ENCODE data around the gene TRMT13. TPM values are rescaled to one million over a fixed set of nuclear protein-coding genes. Genes with fewer than 3 reads are reported as not detected.

The TRMT13 gene
- polyA plus RNA-seq, 1 experiment: 6.2 TPM

DNA sequence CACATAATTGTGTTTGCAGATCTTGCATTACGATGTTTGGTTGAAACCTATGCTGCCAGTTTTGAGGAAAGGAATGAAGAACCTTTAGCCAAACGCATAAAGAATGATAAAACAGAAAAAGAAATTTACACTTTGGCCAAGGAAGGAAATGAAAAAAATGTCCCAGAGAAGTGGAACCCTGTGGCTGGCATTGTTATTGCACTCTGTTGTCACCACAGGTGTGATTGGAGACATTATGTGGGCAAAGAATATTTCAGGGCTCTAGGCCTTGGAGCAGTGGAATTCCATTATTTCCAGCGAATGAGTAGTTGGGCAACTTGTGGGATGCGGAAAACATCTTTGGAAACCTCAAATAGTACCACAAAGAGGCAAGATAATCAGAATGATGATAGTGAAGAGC, 14.9 kb downstream of the TRMT13 start:
- Histone ChIP-seq H3K4me3 (ENCODE audit: low read depth, low read length) (no peak overlapping the region), H3K27me3 (ENCODE audit: control insufficient read depth, insufficient read depth, low read length) (no peaks in the 10 kb centered on the region), H3K36me3 (ENCODE audit: control insufficient read depth, insufficient read depth, low read length) (peaks cover 3% of the 10 kb centered on the region)
- no peak for DNase-seq (ENCODE audit: low read depth)
- TF ChIP-seq, protein P1, sequence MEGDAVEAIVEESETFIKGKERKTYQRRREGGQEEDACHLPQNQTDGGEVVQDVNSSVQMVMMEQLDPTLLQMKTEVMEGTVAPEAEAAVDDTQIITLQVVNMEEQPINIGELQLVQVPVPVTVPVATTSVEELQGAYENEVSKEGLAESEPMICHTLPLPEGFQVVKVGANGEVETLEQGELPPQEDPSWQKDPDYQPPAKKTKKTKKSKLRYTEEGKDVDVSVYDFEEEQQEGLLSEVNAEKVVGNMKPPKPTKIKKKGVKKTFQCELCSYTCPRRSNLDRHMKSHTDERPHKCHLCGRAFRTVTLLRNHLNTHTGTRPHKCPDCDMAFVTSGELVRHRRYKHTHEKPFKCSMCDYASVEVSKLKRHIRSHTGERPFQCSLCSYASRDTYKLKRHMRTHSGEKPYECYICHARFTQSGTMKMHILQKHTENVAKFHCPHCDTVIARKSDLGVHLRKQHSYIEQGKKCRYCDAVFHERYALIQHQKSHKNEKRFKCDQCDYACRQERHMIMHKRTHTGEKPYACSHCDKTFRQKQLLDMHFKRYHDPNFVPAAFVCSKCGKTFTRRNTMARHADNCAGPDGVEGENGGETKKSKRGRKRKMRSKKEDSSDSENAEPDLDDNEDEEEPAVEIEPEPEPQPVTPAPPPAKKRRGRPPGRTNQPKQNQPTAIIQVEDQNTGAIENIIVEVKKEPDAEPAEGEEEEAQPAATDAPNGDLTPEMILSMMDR (IDR thresholded peaks at IDR 0.05; ENCODE audit: insufficient read depth, low read depth, low read length): no peak
- ChIA-PET CTCF (interaction anchor here (0.6 to 0.9 kb wide), 2 partner anchors 9 to 105 kb away, joined by 3 read pairs; no protein-coding TSS in a partner anchor), POLR2A (no interaction called here)

DNA sequence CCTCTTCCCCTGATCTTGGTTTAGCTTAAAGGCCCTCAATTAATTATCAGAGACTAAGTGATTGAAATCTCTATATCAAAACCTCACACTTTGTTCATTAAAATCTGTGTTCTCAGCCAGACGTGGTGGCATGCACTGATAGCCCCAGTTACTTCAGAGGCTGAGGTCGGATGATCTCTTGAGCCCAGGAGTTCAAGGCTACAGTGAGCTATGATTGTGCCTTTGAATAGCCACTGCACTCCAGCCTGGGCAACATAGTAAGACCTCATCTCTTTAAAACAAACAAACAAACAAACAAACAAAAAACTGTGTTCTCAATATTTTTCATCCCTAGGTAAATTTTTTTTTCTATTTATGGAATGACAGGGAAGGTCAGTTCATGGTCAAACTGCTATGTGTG, 18.7 kb downstream of the TRMT13 start:
- Histone ChIP-seq H3K4me3 (ENCODE audit: low read depth, low read length) (no peak overlapping the region), H3K27me3 (ENCODE audit: control insufficient read depth, insufficient read depth, low read length) (no peaks in the 10 kb centered on the region), H3K36me3 (ENCODE audit: control insufficient read depth, insufficient read depth, low read length) (peaks cover 3% of the 10 kb centered on the region)
- DNase-seq (ENCODE audit: low read depth): no peak
- POLR2A ChIA-PET: no interaction called here
- TF ChIP-seq, protein P1 (IDR thresholded peaks at IDR 0.05; ENCODE audit: insufficient read depth, low read depth, low read length): no peak
- CTCF ChIA-PET: no interaction called here

DNA sequence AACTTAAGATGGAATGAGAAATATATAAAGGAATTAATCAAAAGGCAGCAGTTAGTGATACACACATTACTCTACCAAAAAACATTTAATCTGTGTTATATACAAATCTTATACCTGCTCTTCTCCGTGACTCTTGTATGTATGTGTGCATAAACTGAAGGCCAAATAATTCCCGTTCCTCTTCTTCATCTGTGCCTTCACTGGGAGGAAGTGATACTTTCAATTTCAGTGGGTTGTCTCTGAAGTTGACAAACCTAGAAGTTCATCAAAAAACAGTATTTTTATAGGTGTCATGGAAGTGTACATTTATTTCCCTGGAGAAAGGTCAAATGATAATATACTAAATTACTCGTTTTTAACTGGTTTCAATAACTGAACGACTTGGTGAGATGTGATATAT, 19.3 kb downstream of the TRMT13 start:
- TF ChIP-seq, protein P1 (IDR thresholded peaks at IDR 0.05; ENCODE audit: insufficient read depth, low read depth, low read length): no peak
- POLR2A ChIA-PET: no interaction called here

DNA sequence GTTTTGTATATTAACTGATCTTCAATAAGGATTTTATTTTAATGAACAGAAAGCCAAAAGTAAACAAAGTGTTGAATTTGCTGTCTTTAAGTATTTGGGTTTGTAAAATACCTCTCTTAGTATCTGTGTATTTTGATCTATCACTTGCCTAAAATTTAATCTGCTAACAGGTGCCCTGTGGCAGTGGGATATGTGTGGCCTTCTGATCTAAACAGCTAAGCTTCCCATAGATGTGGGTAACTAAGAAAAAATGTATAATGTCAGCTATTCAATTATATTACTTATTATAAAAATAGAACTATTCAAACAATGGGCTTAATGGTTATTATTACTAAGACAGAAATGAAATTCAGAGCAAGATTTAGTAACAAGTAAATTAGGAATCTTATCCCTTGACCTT, 29.9 kb downstream of the TRMT13 start:
- TF ChIP-seq, protein P1 (IDR thresholded peaks at IDR 0.05; ENCODE audit: insufficient read depth, low read depth, low read length): no peak
- H3K27me3 ChIP-seq (ENCODE audit: control insufficient read depth, insufficient read depth, low read length): no peaks in the 10 kb centered on the region

More for the DNA sequence above, 19.3 kb downstream of the TRMT13 start:
- CTCF ChIA-PET: no interaction called here
- Histone ChIP-seq H3K4me3 (ENCODE audit: low read depth, low read length) (no peak overlapping the region), H3K36me3 (ENCODE audit: control insufficient read depth, insufficient read depth, low read length) (peaks cover 2% of the 10 kb centered on the region), H3K27me3 (ENCODE audit: control insufficient read depth, insufficient read depth, low read length) (no peaks in the 10 kb centered on the region)
- DNase-seq (ENCODE audit: low read depth): no peak

DNA sequence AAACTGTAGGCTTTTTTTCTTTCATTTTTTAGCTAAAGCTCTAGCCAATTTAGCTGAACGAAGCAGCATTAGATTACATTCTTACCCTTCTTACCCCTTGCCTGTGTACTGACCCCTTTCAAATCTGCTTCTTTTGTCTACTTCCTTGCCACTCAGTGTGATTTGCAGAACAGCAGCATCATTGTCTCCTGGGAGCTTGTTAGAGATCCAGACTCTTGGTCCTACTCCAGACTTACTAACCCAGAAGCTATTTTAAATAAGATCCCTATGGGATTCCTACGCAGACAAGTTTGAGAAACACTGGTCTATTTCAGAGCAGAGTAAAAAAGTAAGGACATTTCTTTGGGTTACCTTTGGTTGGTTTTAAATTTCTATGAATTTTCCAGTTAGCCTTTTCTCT, 31.3 kb downstream of the TRMT13 start:
- CTCF ChIA-PET: interaction anchor here (1.9 kb wide), 1 partner anchor 16 kb away, joined by 5 read pairs; no protein-coding TSS in a partner anchor
- TF ChIP-seq, protein P1 (IDR thresholded peaks at IDR 0.05; ENCODE audit: insufficient read depth, low read depth, low read length): no peak
- Histone ChIP-seq H3K27me3 (ENCODE audit: control insufficient read depth, insufficient read depth, low read length) (no peaks in the 10 kb centered on the region), H3K4me3 (ENCODE audit: low read depth, low read length) (no peak overlapping the region), H3K36me3 (ENCODE audit: control insufficient read depth, insufficient read depth, low read length) (no peaks in the 10 kb centered on the region)
- POLR2A ChIA-PET: no interaction called here
- DNase-seq (ENCODE audit: low read depth): no peak

More for the DNA sequence above, 29.9 kb downstream of the TRMT13 start:
- DNase-seq (ENCODE audit: low read depth): no peak
- H3K36me3 ChIP-seq (ENCODE audit: control insufficient read depth, insufficient read depth, low read length): no peaks in the 10 kb centered on the region
- H3K4me3 ChIP-seq (ENCODE audit: low read depth, low read length): no peak overlapping the region
- CTCF ChIA-PET: interaction anchor here (1.9 kb wide), 1 partner anchor 14 kb away, joined by 5 read pairs; no protein-coding TSS in a partner anchor
- POLR2A ChIA-PET: no interaction called here
